HepG2 (cell line): ENCODE data around the gene SLC35A1. TPM values are rescaled to one million over a fixed set of nuclear protein-coding genes. Genes with fewer than 3 reads are reported as not detected.
A peak's percentile ranks its signal among the peaks of the same experiment; 100 is the strongest.

Source experiments
- DPF2 ChIP-seq: sonication (generic); formaldehyde crosslinking; IDR thresholded peaks from 2 replicates; pipeline ENCODE4 v1.4.0; 2020; ENCODE audit warnings: mild to moderate bottlenecking, low read depth, missing genetic modification reagents, borderline replicate concordance
- EED ChIP-seq: sonication (generic); formaldehyde crosslinking; IDR thresholded peaks from 2 replicates; pipeline ENCODE4 v1.5.0; 2020; ENCODE audit warnings: mild to moderate bottlenecking, missing genetic modification reagents
- HDAC2 ChIP-seq: sonication (generic); formaldehyde crosslinking; IDR thresholded peaks from 2 replicates; pipeline ENCODE4 v1.4.0; 2020; ENCODE audit warnings: missing genetic modification reagents
- JUND ChIP-seq: sonication (generic); formaldehyde crosslinking; IDR thresholded peaks from 2 replicates; pipeline ENCODE4 v1.8.0; 2022; ENCODE audit warnings: mild to moderate bottlenecking, missing genetic modification reagents
- KDM3A ChIP-seq: IDR thresholded peaks from 2 replicates; pipeline ENCODE4 v1.6.1; 2018; ENCODE audit warnings: low read depth, missing compliant biosample characterization
- LCORL ChIP-seq, 2 experiments: fragments of 450-650 bp in 1 of 2; sonication (generic) in 1 of 2; formaldehyde crosslinking in 1 of 2; IDR thresholded peaks; 2 replicates each; pipeline versions ENCODE4 v1.5.0 to v1.6.1; 2017 to 2020; ENCODE audit warnings: antibody characterized with exemption in 1 of 2, missing genetic modification reagents in 1 of 2
- MIER2 ChIP-seq: IDR thresholded peaks from 2 replicates; pipeline ENCODE4 v1.6.1; 2016; ENCODE audit warnings: missing biosample characterization, missing genetic modification reagents
- MTF1 ChIP-seq: sonication (generic); formaldehyde crosslinking; IDR thresholded peaks from 2 replicates; pipeline ENCODE4 v1.5.0; 2020; ENCODE audit warnings: missing genetic modification reagents
- NCOA1 ChIP-seq: sonication (generic); formaldehyde crosslinking; IDR thresholded peaks from 2 replicates; pipeline ENCODE4 v1.9.0; 2021; ENCODE audit warnings: missing genetic modification reagents
- PHF21A ChIP-seq: sonication (generic); formaldehyde crosslinking; IDR thresholded peaks from 2 replicates; pipeline ENCODE4 v1.5.0; 2020; ENCODE audit warnings: mild to moderate bottlenecking, missing genetic modification reagents
- POLR2G ChIP-seq: fragments of 200-400 bp; formaldehyde crosslinking; IDR thresholded peaks from 2 replicates; pipeline ENCODE4 v1.6.1; 2018; ENCODE audit warnings: mild to moderate bottlenecking, low read depth, low read length, moderate library complexity
- RBFOX2 ChIP-seq: fragments of 200-400 bp; formaldehyde crosslinking; IDR thresholded peaks from 2 replicates; pipeline ENCODE4 v1.6.1; 2017; ENCODE audit warnings: low read depth, mild to moderate bottlenecking, low read length
- SAFB2 ChIP-seq: sonication (generic); formaldehyde crosslinking; IDR thresholded peaks from 2 replicates; pipeline ENCODE4 v1.5.1; 2020; ENCODE audit warnings: missing genetic modification reagents, low read depth, mild to moderate bottlenecking, borderline replicate concordance
- TRIM24 ChIP-seq: sonication (generic); formaldehyde crosslinking; IDR thresholded peaks from 2 replicates; pipeline ENCODE4 v1.8.0; 2022; ENCODE audit warnings: mild to moderate bottlenecking, missing genetic modification reagents
- ZIK1 ChIP-seq: sonication (generic); formaldehyde crosslinking; IDR thresholded peaks from 2 replicates; pipeline ENCODE4 v1.5.0; 2020; ENCODE audit warnings: mild to moderate bottlenecking, low read depth, missing genetic modification reagents, borderline replicate concordance
- ZNF101 ChIP-seq: sonication (generic); formaldehyde crosslinking; IDR thresholded peaks from 2 replicates; pipeline ENCODE4 v1.4.0; 2020; ENCODE audit warnings: mild to moderate bottlenecking, low read depth, missing genetic modification reagents, borderline replicate concordance
- ZNF235 ChIP-seq: sonication (generic); formaldehyde crosslinking; IDR thresholded peaks from 2 replicates; pipeline ENCODE4 v1.8.1; 2023; ENCODE audit warnings: mild to moderate bottlenecking, missing genetic modification reagents, borderline replicate concordance
- ZNF354B ChIP-seq: sonication (generic); formaldehyde crosslinking; IDR thresholded peaks from 2 replicates; pipeline ENCODE4 v1.8.0; 2022; ENCODE audit warnings: mild to moderate bottlenecking, missing genetic modification reagents
- ZNF460 ChIP-seq: sonication (generic); formaldehyde crosslinking; IDR thresholded peaks from 2 replicates; pipeline ENCODE4 v1.5.1; 2020; ENCODE audit warnings: missing genetic modification reagents, mild to moderate bottlenecking, borderline replicate concordance
- polyA plus RNA-seq, 8 experiments: library from polyadenylated mRNA; depleted of rRNA in 3 of 8; stranded (reverse) in 7 of 8; unstranded in 1 of 8; fragments of >200 nt; fragmentation: Illumina TruSeq in 4 of 8; extraction: Trizol in 4 of 8; gene quantifications; 2 replicates each; pipeline versions ENCODE4 v1.2.1 to v1.2.3, GENCODE V29; 2011 to 2016; ENCODE audit warnings: low read depth in 4 of 8, missing spikeins in 1 of 8, mixed read lengths in 1 of 8; ENCODE audit not compliant: insufficient read depth in 1 of 8
- total RNA-seq, 5 experiments: library from RNA; depleted of rRNA; stranded (reverse); fragments of >200 nt; fragmentation: Illumina TruSeq; extraction: Trizol; gene quantifications; 2 replicates each; pipeline ENCODE4 v1.2.3, GENCODE V29; 2016; ENCODE audit warnings: low read depth in 1 of 5
- TF ChIP-seq, protein P1 (sequence below): sonication (generic); formaldehyde crosslinking; conservative IDR thresholded peaks from 2 replicates; pipeline ENCODE4 v1.8.0; 2022; ENCODE audit warnings: mild to moderate bottlenecking, moderate library complexity, missing genetic modification reagents
- TF ChIP-seq, protein P2 (sequence below): sonication (generic); formaldehyde crosslinking; IDR thresholded peaks from 2 replicates; pipeline ENCODE4 v1.4.0; 2020; ENCODE audit warnings: mild to moderate bottlenecking, missing genetic modification reagents
- TF ChIP-seq, protein P3 (sequence below): sonication (generic); formaldehyde crosslinking; IDR thresholded peaks from 2 replicates; pipeline ENCODE4 v1.4.0; 2020; ENCODE audit warnings: low read depth, mild to moderate bottlenecking, missing genetic modification reagents

The SLC35A1 gene
- total and polyA plus RNA-seq, 2 of the 13 experiments (the other 11 are each of a cell fraction or from before 2014, with no cell fraction given): 24.8 to 25.1 TPM

DNA sequence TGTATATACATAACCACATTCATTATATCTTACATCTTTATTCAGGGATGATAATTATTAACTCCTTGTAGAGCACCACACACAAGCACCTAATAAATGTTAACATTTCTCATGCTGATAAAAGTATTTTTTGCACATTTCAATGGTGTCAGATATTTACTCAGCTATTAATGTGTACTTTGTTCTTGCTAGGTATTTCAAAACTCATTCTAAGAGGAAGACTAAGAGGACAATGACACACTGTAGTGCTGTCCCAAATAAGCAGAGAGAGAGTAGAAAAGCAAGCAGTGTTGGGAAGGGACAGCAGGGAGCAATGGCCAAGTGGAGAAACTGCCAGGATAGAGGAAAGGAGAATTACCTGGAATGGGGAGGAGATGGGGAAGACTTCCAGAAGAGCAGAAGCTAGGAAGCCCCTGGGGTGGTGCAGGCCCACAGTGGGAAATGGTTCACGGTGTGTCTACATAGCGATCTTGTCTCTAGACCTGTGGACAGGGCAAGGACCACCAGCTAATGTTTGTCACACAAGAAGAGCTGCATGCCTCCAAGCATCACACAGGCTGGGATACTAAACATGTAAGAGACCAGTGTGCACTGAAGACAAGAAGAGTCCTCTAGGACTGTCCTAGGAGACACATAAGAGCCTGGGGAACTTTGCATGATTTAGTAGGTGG lies 61.7 kb downstream of the SLC35A1 start (continued):
- TF ChIP-seq, protein P1, sequence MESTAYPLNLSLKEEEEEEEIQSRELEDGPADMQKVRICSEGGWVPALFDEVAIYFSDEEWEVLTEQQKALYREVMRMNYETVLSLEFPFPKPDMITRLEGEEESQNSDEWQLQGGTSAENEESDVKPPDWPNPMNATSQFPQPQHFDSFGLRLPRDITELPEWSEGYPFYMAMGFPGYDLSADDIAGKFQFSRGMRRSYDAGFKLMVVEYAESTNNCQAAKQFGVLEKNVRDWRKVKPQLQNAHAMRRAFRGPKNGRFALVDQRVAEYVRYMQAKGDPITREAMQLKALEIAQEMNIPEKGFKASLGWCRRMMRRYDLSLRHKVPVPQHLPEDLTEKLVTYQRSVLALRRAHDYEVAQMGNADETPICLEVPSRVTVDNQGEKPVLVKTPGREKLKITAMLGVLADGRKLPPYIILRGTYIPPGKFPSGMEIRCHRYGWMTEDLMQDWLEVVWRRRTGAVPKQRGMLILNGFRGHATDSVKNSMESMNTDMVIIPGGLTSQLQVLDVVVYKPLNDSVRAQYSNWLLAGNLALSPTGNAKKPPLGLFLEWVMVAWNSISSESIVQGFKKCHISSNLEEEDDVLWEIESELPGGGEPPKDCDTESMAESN (CRISPR knock-in tag): 0 out of 2 replicates have a peak, but pooled peaks have one; percentile 69
- peak; percentile 84 for TF ChIP-seq DPF2 (CRISPR knock-in tag)
- TF ChIP-seq TRIM24 (CRISPR knock-in tag): no peak
- TF ChIP-seq, protein P2, sequence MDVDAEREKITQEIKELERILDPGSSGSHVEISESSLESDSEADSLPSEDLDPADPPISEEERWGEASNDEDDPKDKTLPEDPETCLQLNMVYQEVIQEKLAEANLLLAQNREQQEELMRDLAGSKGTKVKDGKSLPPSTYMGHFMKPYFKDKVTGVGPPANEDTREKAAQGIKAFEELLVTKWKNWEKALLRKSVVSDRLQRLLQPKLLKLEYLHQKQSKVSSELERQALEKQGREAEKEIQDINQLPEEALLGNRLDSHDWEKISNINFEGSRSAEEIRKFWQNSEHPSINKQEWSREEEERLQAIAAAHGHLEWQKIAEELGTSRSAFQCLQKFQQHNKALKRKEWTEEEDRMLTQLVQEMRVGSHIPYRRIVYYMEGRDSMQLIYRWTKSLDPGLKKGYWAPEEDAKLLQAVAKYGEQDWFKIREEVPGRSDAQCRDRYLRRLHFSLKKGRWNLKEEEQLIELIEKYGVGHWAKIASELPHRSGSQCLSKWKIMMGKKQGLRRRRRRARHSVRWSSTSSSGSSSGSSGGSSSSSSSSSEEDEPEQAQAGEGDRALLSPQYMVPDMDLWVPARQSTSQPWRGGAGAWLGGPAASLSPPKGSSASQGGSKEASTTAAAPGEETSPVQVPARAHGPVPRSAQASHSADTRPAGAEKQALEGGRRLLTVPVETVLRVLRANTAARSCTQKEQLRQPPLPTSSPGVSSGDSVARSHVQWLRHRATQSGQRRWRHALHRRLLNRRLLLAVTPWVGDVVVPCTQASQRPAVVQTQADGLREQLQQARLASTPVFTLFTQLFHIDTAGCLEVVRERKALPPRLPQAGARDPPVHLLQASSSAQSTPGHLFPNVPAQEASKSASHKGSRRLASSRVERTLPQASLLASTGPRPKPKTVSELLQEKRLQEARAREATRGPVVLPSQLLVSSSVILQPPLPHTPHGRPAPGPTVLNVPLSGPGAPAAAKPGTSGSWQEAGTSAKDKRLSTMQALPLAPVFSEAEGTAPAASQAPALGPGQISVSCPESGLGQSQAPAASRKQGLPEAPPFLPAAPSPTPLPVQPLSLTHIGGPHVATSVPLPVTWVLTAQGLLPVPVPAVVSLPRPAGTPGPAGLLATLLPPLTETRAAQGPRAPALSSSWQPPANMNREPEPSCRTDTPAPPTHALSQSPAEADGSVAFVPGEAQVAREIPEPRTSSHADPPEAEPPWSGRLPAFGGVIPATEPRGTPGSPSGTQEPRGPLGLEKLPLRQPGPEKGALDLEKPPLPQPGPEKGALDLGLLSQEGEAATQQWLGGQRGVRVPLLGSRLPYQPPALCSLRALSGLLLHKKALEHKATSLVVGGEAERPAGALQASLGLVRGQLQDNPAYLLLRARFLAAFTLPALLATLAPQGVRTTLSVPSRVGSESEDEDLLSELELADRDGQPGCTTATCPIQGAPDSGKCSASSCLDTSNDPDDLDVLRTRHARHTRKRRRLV (CRISPR knock-in tag): no peak
- TF ChIP-seq PHF21A: peak; percentile 82
- TF ChIP-seq POLR2G: 0 out of 2 replicates have a peak, but pooled peaks have one; percentile 33
- TF ChIP-seq MIER2 (CRISPR knock-in tag): peak; percentile 55; the same call in 1 of the 2 replicates
- 0 out of 2 replicates have a peak, but pooled peaks have one; percentile 23 for TF ChIP-seq LCORL (IDR thresholded peaks at IDR 0.05)
- peak; percentile 75 for TF ChIP-seq LCORL (CRISPR knock-in tag; IDR thresholded peaks at IDR 0.05)
- no peak for TF ChIP-seq ZIK1 (CRISPR knock-in tag)
- no peak for TF ChIP-seq ZNF460 (CRISPR knock-in tag)
- TF ChIP-seq ZNF101 (CRISPR knock-in tag): no peak
- peak; percentile 83 for TF ChIP-seq HDAC2
- TF ChIP-seq SAFB2 (CRISPR knock-in tag): no peak
- 0 out of 2 replicates have a peak, but pooled peaks have one; percentile 33 for TF ChIP-seq JUND (CRISPR knock-in tag)
- TF ChIP-seq MTF1 (CRISPR knock-in tag): no peak
- TF ChIP-seq KDM3A (CRISPR knock-in tag): no peak
- no peak for TF ChIP-seq ZNF235 (CRISPR knock-in tag)
- no peak for TF ChIP-seq NCOA1 (CRISPR knock-in tag)
- TF ChIP-seq RBFOX2: no peak
- TF ChIP-seq ZNF354B: no peak
- no peak for TF ChIP-seq EED (CRISPR knock-in tag)
- TF ChIP-seq, protein P3, sequence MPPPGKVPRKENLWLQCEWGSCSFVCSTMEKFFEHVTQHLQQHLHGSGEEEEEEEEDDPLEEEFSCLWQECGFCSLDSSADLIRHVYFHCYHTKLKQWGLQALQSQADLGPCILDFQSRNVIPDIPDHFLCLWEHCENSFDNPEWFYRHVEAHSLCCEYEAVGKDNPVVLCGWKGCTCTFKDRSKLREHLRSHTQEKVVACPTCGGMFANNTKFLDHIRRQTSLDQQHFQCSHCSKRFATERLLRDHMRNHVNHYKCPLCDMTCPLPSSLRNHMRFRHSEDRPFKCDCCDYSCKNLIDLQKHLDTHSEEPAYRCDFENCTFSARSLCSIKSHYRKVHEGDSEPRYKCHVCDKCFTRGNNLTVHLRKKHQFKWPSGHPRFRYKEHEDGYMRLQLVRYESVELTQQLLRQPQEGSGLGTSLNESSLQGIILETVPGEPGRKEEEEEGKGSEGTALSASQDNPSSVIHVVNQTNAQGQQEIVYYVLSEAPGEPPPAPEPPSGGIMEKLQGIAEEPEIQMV (CRISPR knock-in tag): no peak
